GM19438 (cell line): ENCODE measurements around the gene USP9X.
"Not testable (repeated sequence)": the region's sequence is repeated elsewhere in the genome, so short reads cannot be mapped to it uniquely, and the experiment has no call there.

Source experiments
- ATAC-seq: cut with Tn5 transposase; IDR thresholded peaks from one replicate; pipeline ENCODE4 v1.9.1; 2021; ENCODE audit warnings: low read depth; ENCODE audit not compliant: unreplicated experiment

The USP9X gene

GRCh38 chrX:41184312-41184711 is 99.1 kb downstream of the USP9X start:
- no peak for ATAC-seq

- ATAC-seq: not testable (repeated sequence)
Observed at GRCh38 chrX:41186946-41187345, 101.7 kb downstream of the USP9X start.

GRCh38 chrX:41189156-41189555 is 103.9 kb downstream of the USP9X start:
- ATAC-seq: no peak

GRCh38 chrX:41192880-41193279 is 107.6 kb downstream of the USP9X start:
- ATAC-seq: no peak

- no peak for ATAC-seq
Observed at GRCh38 chrX:41198410-41198809, 113.2 kb downstream of the USP9X start.

GRCh38 chrX:41200785-41201184 is 115.5 kb downstream of the USP9X start:
- no peak for ATAC-seq

- no peak for ATAC-seq
Observed at GRCh38 chrX:41209853-41210252, 124.6 kb downstream of the USP9X start.

GRCh38 chrX:41224605-41225004 is 139.4 kb downstream of the USP9X start:
- no peak for ATAC-seq

- ATAC-seq: no peak
Observed at GRCh38 chrX:41233988-41234387, 148.7 kb downstream of the USP9X start.

GRCh38 chrX:41234471-41234870 is 149.2 kb downstream of the USP9X start:
- not testable (repeated sequence) for ATAC-seq

GRCh38 chrX:41234962-41235361 is 149.7 kb downstream of the USP9X start:
- no peak for ATAC-seq

- ATAC-seq: peak; percentile 81
Observed at GRCh38 chrX:41236629-41237028, 151.4 kb downstream of the USP9X start.

GRCh38 chrX:41240509-41240908 is 155.3 kb downstream of the USP9X start:
- ATAC-seq: no peak

GRCh38 chrX:41241962-41242361 is 156.7 kb downstream of the USP9X start:
- no peak for ATAC-seq

GRCh38 chrX:41245641-41246040 is 160.4 kb downstream of the USP9X start:
- ATAC-seq: no peak

GRCh38 chrX:41250867-41251266 is 165.6 kb downstream of the USP9X start:
- no peak for ATAC-seq

- ATAC-seq: no peak
Observed at GRCh38 chrX:41257801-41258200, 172.6 kb downstream of the USP9X start.

- no peak for ATAC-seq
Observed at GRCh38 chrX:41258226-41258625, 173.0 kb downstream of the USP9X start.

GRCh38 chrX:41258871-41259270 is 173.6 kb downstream of the USP9X start:
- ATAC-seq: no peak

- ATAC-seq: no peak
Observed at GRCh38 chrX:41259516-41259915, 174.3 kb downstream of the USP9X start.

- no peak for ATAC-seq
Observed at GRCh38 chrX:41265615-41266014, 180.4 kb downstream of the USP9X start.

GRCh38 chrX:41273638-41274037 is 188.4 kb downstream of the USP9X start:
- ATAC-seq: no peak
